HG03108 (cell line): ENCODE measurements around the gene LMTK2.

Source experiments
- ATAC-seq: cut with Tn5 transposase; IDR thresholded peaks from one replicate; pipeline ENCODE4 v1.9.1; 2021; ENCODE audit warnings: moderate library complexity; ENCODE audit not compliant: unreplicated experiment

LMTK2 gene

DNA sequence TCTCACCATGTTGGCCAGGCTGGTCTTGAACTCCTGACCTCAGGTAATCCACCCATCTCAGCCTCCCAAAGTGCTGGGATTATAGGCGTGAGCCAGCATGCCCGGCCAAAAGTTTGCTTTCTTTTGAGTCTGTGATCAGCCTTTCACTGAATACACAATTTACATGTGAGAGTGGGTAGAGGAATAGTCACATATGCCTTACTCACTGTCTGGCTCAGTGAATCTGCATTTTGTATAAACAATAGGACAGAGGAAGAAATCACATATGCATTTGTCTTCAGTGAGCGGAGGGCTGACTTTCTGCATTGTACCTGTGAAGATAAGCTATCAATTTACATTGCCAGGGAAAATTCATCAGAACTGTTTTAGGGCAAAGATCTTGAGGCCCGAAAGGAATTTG, 147.9 kb downstream of the LMTK2 start:
- no peak for ATAC-seq

DNA sequence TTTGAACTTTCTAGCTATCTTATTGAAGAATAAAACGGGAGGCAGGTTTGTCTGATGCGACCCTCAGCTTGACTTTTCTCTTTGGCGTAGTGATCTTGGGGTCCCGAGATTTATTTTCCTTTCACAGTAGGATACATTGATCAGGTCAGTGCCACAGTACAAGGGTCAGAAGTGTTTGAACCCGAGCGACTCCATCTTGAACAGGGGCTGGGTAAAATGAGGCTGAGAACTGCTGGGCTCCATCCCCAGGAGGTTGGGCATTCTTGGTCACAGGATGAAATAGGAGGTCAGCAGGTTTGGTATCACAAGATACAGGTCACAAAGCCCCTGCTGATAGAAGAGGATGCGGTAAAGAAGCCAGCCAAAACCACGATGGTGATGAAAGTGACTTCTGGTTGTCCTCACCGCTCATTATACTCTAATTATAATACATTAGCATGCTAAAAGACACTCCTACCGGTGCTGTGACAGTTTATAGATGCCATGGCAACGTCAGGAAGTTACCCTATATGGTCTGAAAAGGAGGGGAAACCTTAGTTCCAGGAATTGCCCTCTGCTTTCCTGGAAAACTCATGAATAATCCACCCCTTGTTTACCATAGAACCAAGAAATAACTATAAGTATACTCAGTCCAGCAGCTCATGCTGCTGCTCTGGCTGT, 148.4 kb downstream of the LMTK2 start:
- ATAC-seq = no peak

DNA sequence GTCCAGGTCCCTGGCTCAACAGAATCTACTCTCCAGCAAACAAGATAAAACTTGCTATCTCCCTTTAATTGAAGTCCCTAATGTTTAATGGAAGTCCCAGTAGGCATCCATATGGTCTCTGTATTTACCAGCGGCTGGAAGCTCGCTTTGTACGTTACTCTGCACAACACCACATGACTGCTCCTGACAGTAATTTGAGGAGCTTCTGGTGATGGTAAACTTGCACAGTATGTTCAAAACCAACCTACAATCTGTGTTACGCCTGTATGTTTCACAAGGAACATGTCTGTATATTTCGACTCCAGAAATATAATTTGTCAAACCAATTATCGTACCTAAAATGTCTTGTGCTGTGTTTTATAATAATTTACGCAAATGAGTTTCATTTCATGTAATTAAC, 149.8 kb downstream of the LMTK2 start:
- no peak for ATAC-seq

DNA sequence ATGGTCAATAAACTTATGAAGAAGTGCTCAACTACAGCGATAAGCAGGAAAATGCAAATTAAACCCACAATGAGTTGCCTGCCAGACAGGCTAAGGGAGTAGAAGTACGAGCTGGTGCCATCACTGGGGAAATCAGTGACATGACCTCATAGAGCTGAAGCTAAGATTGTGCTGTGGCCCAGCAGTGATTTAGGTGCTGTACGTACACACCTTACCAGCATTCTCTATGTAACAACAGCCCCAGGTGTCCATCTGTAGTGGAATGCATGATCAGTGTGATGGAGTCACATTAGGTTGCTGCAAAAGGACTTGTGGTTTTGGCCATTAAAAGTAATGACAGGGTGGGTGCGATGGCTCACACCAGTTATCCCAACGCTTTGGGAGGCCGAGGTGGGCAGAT, 151.0 kb downstream of the LMTK2 start:
- ATAC-seq = no peak
